NCI-H1092 (cell line): ENCODE data around the gene SULT1A1.

Experiments
- DNase-seq: peaks from one replicate; lab custom pipeline; 2025; lab: John Stamatoyannopoulos, UW

The SULT1A1 gene

DNA sequence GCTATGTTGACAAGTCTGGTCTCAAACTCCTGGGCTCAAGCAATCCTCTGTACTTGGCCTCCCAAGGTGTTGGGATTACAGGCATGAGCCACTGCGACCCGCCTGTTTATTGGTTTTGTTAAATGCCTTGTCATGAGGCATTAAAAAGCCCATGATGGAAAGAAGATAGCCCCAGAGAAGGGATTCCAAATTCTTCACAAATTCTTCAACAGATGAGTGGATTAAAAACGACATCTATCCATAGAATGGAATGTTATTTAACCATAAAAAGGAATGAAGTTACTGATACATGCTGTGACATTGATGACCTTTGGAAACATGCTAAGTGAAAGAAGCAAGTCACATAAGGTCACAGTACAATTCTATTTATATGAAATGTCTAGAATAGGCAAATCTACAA, 51.4 kb downstream of the SULT1A1 start:
- no peak for DNase-seq

DNA sequence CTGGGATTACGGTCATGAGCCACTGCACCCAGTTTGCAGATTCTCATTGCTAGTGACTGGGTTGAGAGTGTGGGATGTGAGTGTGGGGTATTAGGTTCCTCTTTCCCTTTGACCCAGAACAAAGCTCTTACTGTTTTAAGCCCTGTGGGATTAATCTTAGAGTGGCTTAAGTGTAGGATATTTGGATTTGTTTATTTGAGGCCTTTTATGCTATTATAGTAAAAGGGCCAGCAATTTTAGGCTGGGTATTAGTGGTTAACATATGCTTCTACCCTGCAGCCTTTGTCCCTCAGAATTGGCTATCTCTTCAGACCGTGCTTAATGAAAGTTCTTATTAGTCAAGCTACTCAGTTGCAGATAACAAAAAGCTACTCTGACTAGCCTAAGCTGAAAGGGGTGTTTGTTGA, 52.9 kb downstream of the SULT1A1 start:
- DNase-seq: no peak

DNA sequence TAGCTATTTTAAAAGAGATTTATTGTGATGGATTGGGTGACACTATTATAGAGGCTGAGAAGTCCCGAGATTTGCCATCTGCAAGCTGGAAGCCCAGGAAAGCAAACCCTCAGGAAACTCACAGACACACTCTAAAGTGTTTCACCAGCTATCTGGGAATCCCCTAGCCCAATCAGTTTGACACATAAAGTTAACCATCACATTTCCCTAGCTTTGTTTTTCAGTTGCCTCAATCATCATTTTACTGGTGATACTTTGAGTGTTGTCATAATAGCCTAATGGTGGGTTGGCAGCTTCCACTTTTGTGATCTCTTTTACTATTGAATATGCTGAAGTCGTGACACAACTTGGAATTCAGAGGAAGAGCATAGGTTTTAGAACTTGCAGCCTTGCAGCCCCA, 54.3 kb downstream of the SULT1A1 start:
- DNase-seq: no peak
